HG03571 (cell line): ENCODE measurements around the gene RALGPS1.
"Not testable (repeated sequence)": the region's sequence is repeated elsewhere in the genome, so short reads cannot be mapped to it uniquely, and the experiment has no call there.

Experiments
- ATAC-seq: cut with Tn5 transposase; IDR thresholded peaks from one replicate; pipeline ENCODE4 v1.9.1; 2021; ENCODE audit not compliant: unreplicated experiment

Gene RALGPS1

GRCh38 chr9:127132375-127132774, 217.8 kb downstream of the RALGPS1 start:
- ATAC-seq = no peak

- no peak for ATAC-seq
Observed at GRCh38 chr9:127132921-127133647, 218.5 kb downstream of the RALGPS1 start.

- ATAC-seq = no peak
Observed at GRCh38 chr9:127133739-127134167, 219.2 kb downstream of the RALGPS1 start.

- no peak for ATAC-seq
Observed at GRCh38 chr9:127135056-127135745, 220.6 kb downstream of the RALGPS1 start.

GRCh38 chr9:127136081-127136879, 221.7 kb downstream of the RALGPS1 start:
- no peak for ATAC-seq

- ATAC-seq = no peak
Observed at GRCh38 chr9:127136880-127137639, 222.5 kb downstream of the RALGPS1 start.

- ATAC-seq = no peak
Observed at GRCh38 chr9:127137640-127138360, 223.2 kb downstream of the RALGPS1 start.

GRCh38 chr9:127138444-127138843, 223.9 kb downstream of the RALGPS1 start:
- no peak for ATAC-seq

GRCh38 chr9:127139071-127139731, 224.6 kb downstream of the RALGPS1 start:
- ATAC-seq = no peak

GRCh38 chr9:127139775-127140174, 225.2 kb downstream of the RALGPS1 start:
- no peak for ATAC-seq

- ATAC-seq = no peak
Observed at GRCh38 chr9:127140181-127140580, 225.6 kb downstream of the RALGPS1 start.

- ATAC-seq = no peak
Observed at GRCh38 chr9:127140842-127141675, 226.5 kb downstream of the RALGPS1 start.

- ATAC-seq = no peak
Observed at GRCh38 chr9:127142291-127142690, 227.7 kb downstream of the RALGPS1 start.

GRCh38 chr9:127142931-127143464, 228.4 kb downstream of the RALGPS1 start:
- ATAC-seq = no peak

GRCh38 chr9:127143920-127144465, 229.4 kb downstream of the RALGPS1 start:
- no peak for ATAC-seq

- no peak for ATAC-seq
Observed at GRCh38 chr9:127144670-127145445, 230.3 kb downstream of the RALGPS1 start.

- not testable (repeated sequence) for ATAC-seq
Observed at GRCh38 chr9:127146841-127147240, 232.3 kb downstream of the RALGPS1 start.
